Muscle of leg (tissue), 16 donors: ENCODE data around the gene PHKB. TPM values are rescaled to one million over a fixed set of nuclear protein-coding genes. Genes with fewer than 3 reads are reported as not detected.
"Not testable (repeated sequence)": the region's sequence is repeated elsewhere in the genome, so short reads cannot be mapped to it uniquely, and the experiment has no call there.

ENCODE experiments used
- DNase-seq: peaks from one replicate; pipeline ENCODE4 v3.0.0; 2013
- H3K27ac ChIP-seq: one replicate; pipeline ENCODE4 v1.5.1; 2013; ENCODE audit warnings: mild to moderate bottlenecking, low read length, control low read depth
- H3K27me3 ChIP-seq: one replicate; pipeline ENCODE4 v1.6.1; 2013; ENCODE audit warnings: low read length; ENCODE audit not compliant: control insufficient read depth, insufficient read depth
- H3K36me3 ChIP-seq: one replicate; pipeline ENCODE4 v1.6.1; 2013; ENCODE audit warnings: low read length; ENCODE audit not compliant: control insufficient read depth, insufficient read depth
- H3K4me1 ChIP-seq: one replicate; pipeline ENCODE4 v1.6.1; 2013; ENCODE audit warnings: low read length; ENCODE audit not compliant: control insufficient read depth, insufficient read depth
- H3K4me3 ChIP-seq: one replicate; pipeline ENCODE4 v1.5.1; 2013; ENCODE audit warnings: low read length, control low read depth
- H3K9me3 ChIP-seq: replicated peaks from 2 replicates; pipeline ENCODE4 v1.6.1; 2013; ENCODE audit warnings: low read depth, low read length; ENCODE audit not compliant: control insufficient read depth
- WGBS: methylation state at CpG from one replicate; pipeline ENCODE4 v1.1.5; 2013; ENCODE audit warnings: missing lambda C conversion rate; ENCODE audit not compliant: insufficient coverage; 5-methylcytosine and 5-hydroxymethylcytosine counted together
- long read RNA-seq, 11 donors: transcript quantifications; one replicate each; lab custom pipeline, GENCODE V29; 2026
- polyA plus RNA-seq, 8 donors: library from polyadenylated mRNA; unstranded; fragments of 120-200 nt; gene quantifications; one replicate each; pipeline versions ENCODE4 v1.2.1 to v1.2.3, GENCODE V29; 2013; ENCODE audit warnings: inconsistent platforms in 1 of 8, low replicate concordance in 1 of 8; ENCODE audit not compliant: insufficient read length in 8 of 8, insufficient read depth in 1 of 8
- total RNA-seq: library from RNA; stranded (reverse); fragments of 120-200 nt; gene quantifications from one replicate; pipeline ENCODE4 v1.2.4, GENCODE V29; 2013

The PHKB gene
- 47.1 TPM for total RNA-seq
- polyA plus RNA-seq: 10 to 100 TPM; 41.7 to 57.8 (median 51.7) TPM
- long read RNA-seq, donor 1, full-length matches to known transcripts: 1 of 25 reads
- long read RNA-seq, donor 1, partial matches to known transcripts: 24 of 25 reads
- long read RNA-seq, donor 1, other reads (novel, unspliced or antisense): 0 of 25 reads
- long read RNA-seq, donor 2: 0 reads
- long read RNA-seq, donor 3, full-length matches to known transcripts: 3 of 50 reads
- long read RNA-seq, donor 3, partial matches to known transcripts: 47 of 50 reads
- long read RNA-seq, donor 3, other reads (novel, unspliced or antisense): 0 of 50 reads
- long read RNA-seq, donor 4, partial matches to known transcripts: 6 of 6 reads
- long read RNA-seq, donor 4, other reads (novel, unspliced or antisense): 0 of 6 reads
- long read RNA-seq, donor 5, full-length matches to known transcripts: 2 of 2 reads
- long read RNA-seq, donor 5, partial matches to known transcripts: 0 of 2 reads
- long read RNA-seq, donor 5, other reads (novel, unspliced or antisense): 0 of 2 reads
- long read RNA-seq, donor 6, full-length matches to known transcripts: 5 of 60 reads
- long read RNA-seq, donor 6, partial matches to known transcripts: 55 of 60 reads
- long read RNA-seq, donor 6, other reads (novel, unspliced or antisense): 0 of 60 reads
- long read RNA-seq, donor 7, full-length matches to known transcripts: 4 of 28 reads
- long read RNA-seq, donor 7, partial matches to known transcripts: 24 of 28 reads
- long read RNA-seq, donor 7, other reads (novel, unspliced or antisense): 0 of 28 reads
- long read RNA-seq, donor 8, full-length matches to known transcripts: 2 of 18 reads
- long read RNA-seq, donor 8, partial matches to known transcripts: 16 of 18 reads
- long read RNA-seq, donor 8, other reads (novel, unspliced or antisense): 0 of 18 reads
- long read RNA-seq, donor 9, full-length matches to known transcripts: 3 of 32 reads
- long read RNA-seq, donor 9, partial matches to known transcripts: 29 of 32 reads
- long read RNA-seq, donor 9, other reads (novel, unspliced or antisense): 0 of 32 reads
- long read RNA-seq, donor 10, full-length matches to known transcripts: 6 of 57 reads
- long read RNA-seq, donor 10, partial matches to known transcripts: 51 of 57 reads
- long read RNA-seq, donor 10, other reads (novel, unspliced or antisense): 0 of 57 reads
- long read RNA-seq, donor 11, full-length matches to known transcripts: 1 of 34 reads
- long read RNA-seq, donor 11, partial matches to known transcripts: 33 of 34 reads
- long read RNA-seq, donor 11, other reads (novel, unspliced or antisense): 0 of 34 reads

GRCh38 chr16:47460711-47461597, at the start of gene PHKB, which contains the start of gene ITFG1:
PHKB (plus strand) TSS chr16:47461331; CDS start chr16:47461351, 20 bp downstream.
ITFG1 (minus strand) TSS chr16:47461063; CDS start chr16:47461045, 18 bp downstream.
- Histone ChIP-seq H3K27ac (peak within 1 kb of the TSS; percentile 98), H3K4me1 (peaks cover 13% of the 10 kb centered on the region), H3K36me3 (peaks cover 16% of the 10 kb centered on the region), H3K27me3 (no peaks in the 10 kb centered on the region), H3K4me3 (peak within 1 kb of the TSS; percentile 96), H3K9me3 (no peaks in the 10 kb centered on the region)
- WGBS: under 1% methylated on average over 77 of the region's 82 CpGs
- peak; percentile 97 for DNase-seq

- no CpG with 5 or more reads among the region's 1 CpG for WGBS
- H3K9me3 ChIP-seq: no peaks in the 10 kb centered on the region
Measured at GRCh38 chr16:47413041-47413440, 48.1 kb upstream of the PHKB start.

GRCh38 chr16:47416869-47417268, 44.3 kb upstream of the PHKB start:
- Histone ChIP-seq H3K27me3 (no peaks in the 10 kb centered on the region), H3K9me3 (no peaks in the 10 kb centered on the region), H3K36me3 (no peaks in the 10 kb centered on the region), H3K4me3 (no peak overlapping the region), H3K4me1 (no peaks in the 10 kb centered on the region), H3K27ac (no peak overlapping the region)
- WGBS: no CpG with 5 or more reads among the region's 1 CpG
- no peak for DNase-seq

More at GRCh38 chr16:47413041-47413440, 48.1 kb upstream of the PHKB start:
- no peak for DNase-seq
- no peak overlapping the region for H3K27ac ChIP-seq
- H3K4me3 ChIP-seq: no peak overlapping the region
- H3K36me3 ChIP-seq: no peaks in the 10 kb centered on the region
- H3K27me3 ChIP-seq: no peaks in the 10 kb centered on the region
- H3K4me1 ChIP-seq: no peaks in the 10 kb centered on the region

- Histone ChIP-seq H3K36me3 (peaks cover 16% of the 10 kb centered on the region), H3K27me3 (no peaks in the 10 kb centered on the region), H3K4me1 (no peaks in the 10 kb centered on the region), H3K27ac (no peak overlapping the region), H3K9me3 (no peaks in the 10 kb centered on the region), H3K4me3 (no peak overlapping the region)
- 94% methylated on average over 13 of the region's 13 CpGs for WGBS
- DNase-seq: no peak
Measured at GRCh38 chr16:47424846-47425245, 36.3 kb upstream of the PHKB start.

DNA sequence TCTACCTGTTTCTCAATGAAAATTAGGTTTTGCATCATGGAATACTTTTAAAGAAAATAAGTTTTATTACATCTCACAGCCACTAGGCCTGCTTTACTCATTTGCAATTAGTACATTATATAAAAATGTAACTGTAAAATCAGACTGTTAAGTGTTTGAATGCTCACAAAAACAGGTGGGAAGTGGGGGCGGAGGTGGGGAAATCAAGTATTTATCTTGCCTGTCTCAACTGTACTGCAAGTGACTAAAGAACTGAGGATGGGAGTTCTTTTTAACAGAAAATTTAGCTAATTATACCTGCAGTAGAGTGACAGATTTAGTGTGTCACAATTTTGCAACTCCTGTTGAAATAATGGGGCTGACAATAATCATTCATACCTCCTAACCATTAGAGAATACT, 34.3 kb upstream of the PHKB start:
- no peak for DNase-seq
- peaks cover 16% of the 10 kb centered on the region for H3K36me3 ChIP-seq
- no peaks in the 10 kb centered on the region for H3K4me1 ChIP-seq
- no peak overlapping the region for H3K27ac ChIP-seq
- peaks cover 2% of the 10 kb centered on the region for H3K9me3 ChIP-seq
- no CpG with 5 or more reads among the region's 1 CpG for WGBS
- H3K27me3 ChIP-seq: no peaks in the 10 kb centered on the region
- H3K4me3 ChIP-seq: no peak overlapping the region

GRCh38 chr16:47431960-47432359, 29.2 kb upstream of the PHKB start:
- WGBS: 67% methylated on average over 1 of the region's 3 CpGs
- Histone ChIP-seq H3K4me3 (no peak overlapping the region), H3K27me3 (no peaks in the 10 kb centered on the region), H3K9me3 (peaks cover 2% of the 10 kb centered on the region), H3K27ac (no peak overlapping the region), H3K4me1 (no peaks in the 10 kb centered on the region), H3K36me3 (peaks cover 5% of the 10 kb centered on the region)
- DNase-seq: no peak

- H3K4me3 ChIP-seq, H3K36me3 ChIP-seq, H3K27me3 ChIP-seq, H3K9me3 ChIP-seq, H3K4me1 ChIP-seq, DNase-seq, H3K27ac ChIP-seq: not testable (repeated sequence)
- no CpG with 5 or more reads among the region's 2 CpGs for WGBS
Measured at GRCh38 chr16:47434274-47434673, 26.9 kb upstream of the PHKB start.

GRCh38 chr16:47440066-47440465, 21.1 kb upstream of the PHKB start:
- H3K36me3 ChIP-seq, H3K9me3 ChIP-seq, H3K4me1 ChIP-seq, H3K4me3 ChIP-seq, DNase-seq, H3K27me3 ChIP-seq, H3K27ac ChIP-seq: not testable (repeated sequence)
- 100% methylated on average over 1 of the region's 3 CpGs for WGBS

DNA sequence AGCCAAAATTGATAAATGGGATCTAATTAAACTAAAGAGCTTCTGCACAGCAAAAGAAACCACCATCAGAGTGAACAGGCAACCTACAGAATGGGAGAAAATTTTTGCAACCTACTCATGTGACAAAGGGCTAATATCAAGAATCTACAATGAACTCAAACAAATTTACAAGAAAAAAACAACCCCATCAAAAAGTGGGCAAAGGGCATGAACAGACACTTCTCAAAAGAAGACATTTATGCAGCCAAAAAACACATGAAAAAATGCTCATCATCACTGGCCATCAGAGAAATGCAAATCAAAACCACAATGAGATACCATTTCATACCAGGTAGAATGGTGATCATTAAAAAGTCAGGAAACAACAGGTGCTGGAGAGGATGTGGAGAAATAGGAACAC, 18.2 kb upstream of the PHKB start:
- H3K9me3 ChIP-seq, H3K27me3 ChIP-seq, DNase-seq, H3K36me3 ChIP-seq, H3K4me3 ChIP-seq, H3K27ac ChIP-seq, H3K4me1 ChIP-seq: not testable (repeated sequence)
